AG09309 (cell line): Measurements from ENCODE around the gene CNGA2.

Source experiments
- DNase-seq: peaks from one replicate; pipeline ENCODE4 v3.0.0-alpha.2; 2010; ENCODE audit warnings: low read depth
- H3K4me3 ChIP-seq: 2 replicates; pipeline ENCODE4 v1.5.1; 2011; ENCODE audit warnings: mild to moderate bottlenecking, low read depth, low read length, moderate library complexity; ENCODE audit not compliant: control insufficient read depth
- CTCF ChIP-seq: IDR thresholded peaks from 2 replicates; pipeline ENCODE4 v1.5.1; 2011; ENCODE audit warnings: mild to moderate bottlenecking, low read depth, low read length, inconsistent platforms; ENCODE audit not compliant: insufficient read depth, control insufficient read depth; ENCODE audit errors: missing control alignments

CNGA2 gene

GRCh38 chrX:151722241-151722846 lies 12.2 kb upstream of the CNGA2 start:
- TF ChIP-seq CTCF: peak; percentile 60
- no peak for DNase-seq
- H3K4me3 ChIP-seq: no peak overlapping the region

- DNase-seq: no peak
- no peak for TF ChIP-seq CTCF
These were observed 11.3 kb upstream of the CNGA2 start for GRCh38 chrX:151723156-151723760.

GRCh38 chrX:151724563-151725337 lies 9.8 kb upstream of the CNGA2 start:
- no peak overlapping the region for H3K4me3 ChIP-seq
- DNase-seq: no peak
- TF ChIP-seq CTCF: no peak

More at GRCh38 chrX:151723156-151723760, 11.3 kb upstream of the CNGA2 start:
- no peak overlapping the region for H3K4me3 ChIP-seq

- no peak for TF ChIP-seq CTCF
- no peak overlapping the region for H3K4me3 ChIP-seq
- no peak for DNase-seq
These were observed 9.3 kb upstream of the CNGA2 start for GRCh38 chrX:151725338-151725614.

- DNase-seq: no peak
- no peak for TF ChIP-seq CTCF
- H3K4me3 ChIP-seq: no peak overlapping the region
These were observed 7.8 kb upstream of the CNGA2 start for GRCh38 chrX:151726751-151727150.

GRCh38 chrX:151727346-151727745 lies 7.2 kb upstream of the CNGA2 start:
- DNase-seq: no peak
- no peak overlapping the region for H3K4me3 ChIP-seq
- TF ChIP-seq CTCF: no peak
